ENCODE measurements around the gene TECPR2.
"Not testable (repeated sequence)": the region's sequence is repeated elsewhere in the genome, so short reads cannot be mapped to it uniquely, and the experiment has no call there.

TECPR2 gene

GRCh38 chr14:102333795-102334705 is 28.7 kb upstream of the TECPR2 start:
- no peak for DNase-seq (ENCODE audit: low spot score)

DNA sequence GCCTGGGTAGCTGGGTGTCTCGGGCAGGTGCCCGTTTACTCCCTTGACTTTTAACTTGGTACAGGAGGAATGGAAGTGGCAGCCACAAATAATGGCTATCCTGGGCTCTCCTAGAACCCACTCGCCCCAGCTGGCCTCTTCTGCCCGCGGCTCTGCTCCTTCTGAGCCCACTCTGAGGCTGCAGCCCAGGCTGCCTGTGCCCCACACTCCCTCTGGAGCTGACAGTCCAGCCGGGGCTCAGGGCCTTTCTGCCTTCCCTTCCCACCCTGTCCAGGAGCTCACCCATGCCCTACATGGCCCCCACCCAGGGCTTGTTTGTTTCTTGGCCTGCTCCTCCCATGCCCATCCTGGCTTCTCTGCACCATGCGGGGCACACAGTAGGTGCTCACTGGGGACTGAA is 27.6 kb upstream of the TECPR2 start:
- DNase-seq (ENCODE audit: low spot score): no peak

- DNase-seq (ENCODE audit: low spot score): no peak
Measured at GRCh38 chr14:102338724-102339123, 24.0 kb upstream of the TECPR2 start.

- DNase-seq (ENCODE audit: low spot score): no peak
Measured at GRCh38 chr14:102341566-102341965, 21.2 kb upstream of the TECPR2 start.

DNA sequence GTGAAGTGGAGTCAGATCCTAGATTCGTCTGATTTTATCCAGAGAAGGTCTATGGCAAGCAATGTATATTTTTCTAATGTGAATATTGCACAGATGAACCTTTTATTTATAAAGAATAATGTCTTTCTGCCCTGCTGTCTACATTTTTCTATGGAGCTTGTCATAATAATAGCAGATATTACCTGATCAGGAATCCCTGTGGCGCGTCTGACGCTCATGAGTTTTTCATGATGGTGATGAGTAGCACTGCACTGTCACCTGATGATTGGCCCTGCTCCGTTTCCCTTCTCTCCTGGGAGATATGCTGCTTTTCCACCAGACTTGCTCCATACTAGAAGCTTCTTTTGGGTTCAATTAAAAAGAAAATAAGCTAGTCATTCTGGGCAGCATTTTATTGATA is 20.5 kb upstream of the TECPR2 start:
- no peak for DNase-seq (ENCODE audit: low spot score)

- DNase-seq (ENCODE audit: low spot score): no peak
Measured at GRCh38 chr14:102344084-102344483, 18.7 kb upstream of the TECPR2 start.

GRCh38 chr14:102344485-102344884 is 18.3 kb upstream of the TECPR2 start:
- no peak for DNase-seq (ENCODE audit: low spot score)

GRCh38 chr14:102345232-102345631 is 17.5 kb upstream of the TECPR2 start:
- DNase-seq (ENCODE audit: low spot score): no peak

GRCh38 chr14:102346645-102347044 is 16.1 kb upstream of the TECPR2 start:
- no peak for DNase-seq (ENCODE audit: low spot score)

- no peak for DNase-seq (ENCODE audit: low spot score)
Measured at GRCh38 chr14:102348376-102348775, 14.4 kb upstream of the TECPR2 start.

GRCh38 chr14:102351023-102351422 is 11.7 kb upstream of the TECPR2 start:
- no peak for DNase-seq (ENCODE audit: low spot score)

- DNase-seq (ENCODE audit: low spot score): not testable (repeated sequence)
Measured at GRCh38 chr14:102351593-102351992, 11.1 kb upstream of the TECPR2 start.

DNA sequence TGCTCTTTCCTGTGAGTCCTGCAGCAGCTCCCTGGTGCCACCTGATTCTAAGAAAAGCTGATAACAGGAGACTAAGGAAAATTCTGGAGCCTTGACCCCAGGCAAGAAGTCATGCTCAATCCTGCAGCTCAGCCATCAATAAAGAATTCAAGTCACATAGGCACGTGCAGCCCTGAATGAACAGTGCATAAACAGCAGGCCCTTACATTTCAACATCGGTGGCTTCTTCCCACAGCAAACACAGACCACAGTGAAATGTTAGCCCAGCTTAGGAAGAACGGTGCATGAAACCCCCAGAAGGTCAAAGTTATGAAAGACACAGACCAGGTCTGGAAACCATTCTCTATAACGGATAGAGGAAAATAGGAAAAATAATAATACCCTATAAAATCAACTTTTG is 10.5 kb upstream of the TECPR2 start:
- no peak for DNase-seq (ENCODE audit: low spot score)

DNA sequence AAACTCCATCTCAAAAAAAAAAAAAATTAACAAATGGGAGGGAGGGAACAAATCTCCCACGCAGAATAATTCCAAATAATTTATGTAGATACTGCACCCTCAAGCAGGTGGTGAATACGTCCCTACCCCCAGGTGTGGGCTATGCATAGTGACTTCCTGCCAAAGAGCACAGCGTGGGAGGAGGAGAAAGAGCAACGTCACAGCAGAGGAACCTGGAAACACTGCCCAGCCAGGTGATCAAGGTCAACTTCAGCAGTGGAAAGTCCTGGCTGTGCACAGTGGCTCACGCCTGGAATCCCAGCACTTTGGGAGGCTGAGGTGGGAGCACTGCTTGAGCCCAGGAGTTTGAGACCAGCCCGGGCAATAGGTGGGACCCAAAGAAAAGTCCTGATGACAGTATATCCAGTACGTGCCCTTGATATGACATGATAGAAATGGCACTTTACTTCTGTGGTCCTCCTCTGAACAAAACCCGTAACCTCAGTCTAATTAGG is 9.6 kb upstream of the TECPR2 start:
- DNase-seq (ENCODE audit: low spot score): no peak

- no peak for DNase-seq (ENCODE audit: low spot score)
Measured at GRCh38 chr14:102356280-102356679, 6.5 kb upstream of the TECPR2 start.

DNA sequence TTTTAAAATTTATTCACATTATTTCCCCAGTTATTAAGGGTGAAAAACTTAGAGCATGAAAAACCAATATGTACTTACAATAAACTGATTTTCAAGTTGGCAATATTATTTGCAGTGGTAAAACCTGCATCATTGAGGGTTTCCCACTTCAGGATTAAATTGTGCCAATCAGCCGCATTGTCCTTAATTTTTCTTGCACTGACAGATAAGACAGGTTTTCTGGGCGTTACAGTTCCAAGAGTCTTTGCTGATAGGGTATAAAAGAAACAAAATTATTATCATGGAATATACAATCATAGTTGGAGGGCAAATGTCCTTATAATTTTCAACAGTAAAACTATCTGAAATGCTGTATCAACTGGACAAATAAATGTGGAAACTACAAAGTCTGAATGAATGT is 3.4 kb upstream of the TECPR2 start:
- DNase-seq (ENCODE audit: low spot score): no peak

GRCh38 chr14:102360388-102360787 is 2.4 kb upstream of the TECPR2 start:
- no peak for DNase-seq (ENCODE audit: low spot score)

GRCh38 chr14:102362084-102362483 is 657 bp upstream of the TECPR2 start:
- DNase-seq (ENCODE audit: low spot score): no peak

DNA sequence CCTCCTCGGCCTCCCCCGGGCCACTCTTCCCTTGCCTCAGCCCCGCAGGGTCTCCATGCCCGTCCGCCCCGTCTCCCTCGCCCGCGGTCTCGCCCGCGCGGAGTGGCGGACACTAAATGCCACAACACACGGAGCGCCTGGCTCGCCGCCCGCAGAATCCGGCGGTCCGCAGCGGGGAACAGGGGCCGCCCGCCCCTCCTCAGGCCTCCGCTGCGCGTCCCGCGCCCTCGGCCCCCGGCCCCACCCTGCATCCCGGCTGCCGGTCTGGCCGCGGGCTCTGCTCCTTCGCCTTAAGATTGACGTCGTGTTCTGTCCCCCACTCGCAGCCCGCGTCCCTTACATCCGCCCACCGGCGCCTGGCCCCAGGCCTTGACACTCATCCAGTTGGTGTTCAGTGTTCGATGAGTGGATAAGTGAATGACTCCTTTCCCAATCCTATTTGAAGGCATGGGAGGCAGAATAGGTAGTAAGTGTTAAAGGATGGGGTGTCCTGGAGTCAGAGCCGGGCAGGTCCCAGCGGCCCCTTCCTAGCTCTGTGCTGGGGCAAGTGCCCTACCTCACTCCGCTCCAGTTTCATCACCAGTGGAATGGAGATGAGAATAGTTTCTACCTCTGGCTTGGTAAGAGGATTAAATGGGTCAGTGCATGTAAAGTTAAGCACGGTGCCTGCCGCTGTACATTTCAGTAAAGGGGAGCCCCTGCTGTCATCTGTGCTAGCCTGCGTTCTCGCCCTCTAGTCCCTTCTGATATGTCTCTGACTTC is 622 bp downstream of the TECPR2 start:
- no peak for DNase-seq (ENCODE audit: low spot score)

- no peak for DNase-seq (ENCODE audit: low spot score)
Measured at GRCh38 chr14:102370305-102370809, 7.6 kb downstream of the TECPR2 start.

GRCh38 chr14:102371361-102371760 is 8.6 kb downstream of the TECPR2 start:
- DNase-seq (ENCODE audit: low spot score): no peak

DNA sequence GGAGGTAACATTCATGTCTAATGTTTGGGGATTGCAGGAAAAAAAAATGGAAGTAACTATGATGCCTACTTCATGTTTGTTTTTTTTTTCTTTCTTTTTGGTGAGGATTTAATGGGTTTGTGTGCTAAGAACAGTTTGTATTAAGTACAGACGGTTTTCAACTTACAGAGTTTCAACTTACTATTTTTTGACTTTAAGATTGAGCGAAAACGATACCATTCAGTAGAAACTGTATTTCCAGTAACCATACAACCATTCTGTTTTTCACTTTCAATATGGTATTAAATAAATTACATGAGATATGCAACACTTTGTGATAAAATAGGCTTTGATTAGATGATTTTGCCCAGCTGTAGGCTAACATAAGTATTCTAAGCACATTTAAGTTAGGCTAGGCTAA is 10.4 kb downstream of the TECPR2 start:
- DNase-seq (ENCODE audit: low spot score): no peak

DNA sequence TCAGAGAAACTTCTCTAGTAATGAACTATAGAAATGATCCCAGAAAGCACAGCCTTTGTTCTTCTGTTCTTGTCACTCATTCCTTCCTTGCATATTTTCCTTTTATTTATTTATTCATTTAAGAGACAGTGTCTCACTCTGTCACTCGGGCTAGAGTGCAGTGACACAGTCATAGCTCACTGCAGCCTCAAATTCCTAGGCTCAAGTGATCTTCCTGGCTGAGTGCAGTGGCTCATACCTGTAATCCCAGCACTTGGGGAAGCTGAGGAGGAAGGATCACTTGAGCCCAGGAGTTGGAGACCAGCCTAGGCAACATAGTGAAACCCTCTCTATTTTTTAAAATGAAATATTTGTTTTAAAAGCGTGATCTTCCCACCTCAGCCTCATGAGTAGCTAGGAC is 11.5 kb downstream of the TECPR2 start:
- DNase-seq (ENCODE audit: low spot score): no peak
